GM18867 (cell line): ENCODE data around the gene THBS4.
"Not testable (repeated sequence)": the region's sequence is repeated elsewhere in the genome, so short reads cannot be mapped to it uniquely, and the experiment has no call there.

Source experiments
- ATAC-seq: cut with Tn5 transposase; IDR thresholded peaks from one replicate; pipeline ENCODE4 v1.9.1; 2021; ENCODE audit warnings: mild to moderate bottlenecking, moderate library complexity; ENCODE audit not compliant: unreplicated experiment

THBS4 gene

GRCh38 chr5:80111376-80111990 lies 76.3 kb downstream of the THBS4 start:
- ATAC-seq = not testable (repeated sequence)

GRCh38 chr5:80114860-80115259 lies 79.7 kb downstream of the THBS4 start:
- ATAC-seq = no peak

GRCh38 chr5:80116000-80116399 lies 80.9 kb downstream of the THBS4 start:
- no peak for ATAC-seq

- no peak for ATAC-seq
Observed at GRCh38 chr5:80116465-80116864, 81.3 kb downstream of the THBS4 start.

GRCh38 chr5:80117446-80117845 lies 82.3 kb downstream of the THBS4 start:
- no peak for ATAC-seq

GRCh38 chr5:80119372-80119771 lies 84.2 kb downstream of the THBS4 start:
- no peak for ATAC-seq

GRCh38 chr5:80122579-80122978 lies 87.4 kb downstream of the THBS4 start:
- no peak for ATAC-seq

GRCh38 chr5:80124121-80124918 lies 89.2 kb downstream of the THBS4 start:
- no peak for ATAC-seq

- ATAC-seq = peak; percentile 83
Observed at GRCh38 chr5:80125022-80125961, 90.1 kb downstream of the THBS4 start.

GRCh38 chr5:80125962-80126480 lies 90.9 kb downstream of the THBS4 start:
- ATAC-seq = peak; percentile 55

GRCh38 chr5:80127116-80127552 lies 92.0 kb downstream of the THBS4 start:
- ATAC-seq = peak; percentile 29

GRCh38 chr5:80128141-80128540 lies 93.0 kb downstream of the THBS4 start:
- ATAC-seq = no peak

GRCh38 chr5:80129146-80129545 lies 94.0 kb downstream of the THBS4 start:
- no peak for ATAC-seq
